NCI-H1417 (cell line): ENCODE results near the gene CST7.
A peak's percentile ranks its signal among the peaks of the same experiment; 100 is the strongest.

Experiments used
- DNase-seq, 3 experiments: peaks; one replicate each; lab custom pipeline; 2025; lab: John Stamatoyannopoulos, UW

CST7 gene

GRCh38 chr20:25003002-25003401, 53.9 kb downstream of the CST7 start:
- DNase-seq: no peak

DNA sequence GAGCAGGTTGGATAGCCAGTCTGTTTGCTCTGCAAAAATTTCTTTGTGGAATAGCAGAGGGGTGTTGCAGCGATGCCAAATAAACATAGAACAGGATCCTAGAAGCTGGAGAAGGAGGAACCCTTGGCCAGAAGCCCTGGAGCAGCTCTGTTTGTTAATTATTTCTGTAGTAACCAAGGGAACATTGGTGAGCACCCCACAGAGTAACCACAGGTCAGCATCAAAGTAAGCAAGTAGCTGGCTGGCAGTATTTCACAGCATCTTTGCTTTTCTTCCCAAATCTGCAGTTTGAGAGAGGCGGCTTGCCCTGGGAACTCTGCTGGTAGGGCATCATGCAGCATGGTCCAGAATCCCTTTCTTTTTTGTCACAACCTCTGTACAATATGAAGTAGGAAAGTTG, 56.2 kb downstream of the CST7 start:
- peak in 2 of 3 experiments; percentile 25 to 68 for DNase-seq

GRCh38 chr20:25005661-25006060, 56.6 kb downstream of the CST7 start:
- peak in 1 of 3 experiments; percentile 28 for DNase-seq

DNA sequence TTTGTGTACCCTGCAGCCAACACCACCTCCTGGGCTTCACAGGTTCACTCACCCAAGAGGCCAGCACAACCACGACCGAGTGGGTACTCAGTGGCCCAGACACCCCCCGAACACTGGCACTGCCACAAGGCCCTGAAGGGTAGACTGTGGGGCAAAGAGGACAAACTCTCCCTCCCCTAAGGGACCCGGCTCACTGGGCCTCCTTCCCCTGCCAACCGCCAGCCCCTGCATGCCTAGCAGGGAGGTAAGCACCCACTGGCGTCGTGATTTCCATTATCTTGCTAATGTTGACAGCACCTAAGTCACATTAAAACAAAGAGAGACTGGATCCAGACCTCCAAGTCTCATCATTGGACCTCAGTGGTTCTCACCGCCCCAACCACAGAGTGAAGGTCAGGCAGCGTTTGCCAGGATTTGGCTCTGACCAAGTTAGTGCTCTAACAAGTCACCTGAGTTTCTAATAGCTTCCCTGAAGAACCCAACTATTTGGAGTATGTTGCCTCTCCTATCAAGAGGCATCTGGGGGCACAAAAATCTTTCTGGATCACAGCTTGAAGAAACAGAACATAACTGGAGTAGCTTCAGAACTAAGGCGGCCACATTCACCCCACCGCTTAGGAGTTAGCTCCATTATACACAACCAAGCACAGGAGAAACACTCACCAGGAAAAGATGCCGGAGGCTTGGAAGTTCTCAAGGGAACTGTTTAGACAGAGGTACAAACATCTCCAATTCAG, 57.5 kb downstream of the CST7 start:
- DNase-seq: no peak

DNA sequence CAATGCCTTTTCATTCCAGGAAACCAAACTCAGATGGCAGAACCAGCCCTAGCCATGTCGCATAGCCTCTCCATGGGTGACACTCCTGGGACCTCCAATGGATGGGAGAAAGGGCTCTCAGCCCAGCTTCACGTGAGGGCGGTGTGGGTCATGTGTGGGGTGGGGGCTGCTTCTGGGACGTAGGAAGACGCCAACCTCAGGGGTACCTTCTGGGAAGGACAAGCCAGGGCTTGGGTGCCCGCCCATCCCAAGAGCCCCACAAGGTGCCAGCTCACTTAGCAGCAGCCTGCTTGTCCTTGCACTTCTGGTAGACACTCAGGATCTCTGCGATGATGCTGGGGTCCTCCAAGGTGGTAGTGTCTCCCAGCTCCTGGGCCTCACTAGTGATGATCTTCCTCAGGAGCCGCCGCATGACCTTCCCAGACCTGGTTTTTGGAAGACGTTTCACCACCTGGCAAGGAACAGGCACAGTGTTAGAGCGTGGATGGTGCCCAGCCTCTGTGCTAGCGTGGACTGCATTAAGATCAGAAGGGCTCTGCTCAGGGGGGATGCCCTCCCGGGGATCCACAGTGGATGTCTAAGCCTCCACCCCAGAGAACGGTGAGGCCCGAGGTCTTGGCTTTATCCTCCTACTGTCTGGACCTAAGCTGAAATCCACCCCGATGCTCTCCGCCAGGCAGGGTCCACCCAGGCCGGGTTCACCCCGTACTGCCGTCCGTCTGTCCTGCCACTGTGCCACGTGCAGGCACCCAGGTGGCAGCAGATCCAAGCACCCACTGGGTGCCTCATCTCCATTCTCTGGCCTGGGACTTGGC, 58.6 kb downstream of the CST7 start:
- no peak for DNase-seq

- DNase-seq: no peak
Measured at GRCh38 chr20:25008388-25009217, 59.5 kb downstream of the CST7 start.
